BJ (cell line): ENCODE results near the gene CPVL. TPM values are rescaled to one million over a fixed set of nuclear protein-coding genes. Genes with fewer than 3 reads are reported as not detected.

Source experiments
- CTCF ChIA-PET: fragments of 350-600 bp; formaldehyde crosslinking; extraction: SDS; loops from one replicate; lab custom pipeline; 2021; ENCODE audit warnings: antibody characterized with exemption, inconsistent platforms; lab: Yijun Ruan, JAX
- POLR2A ChIA-PET: fragments of 300-600 bp; sonication (Branson Sonifier 250); formaldehyde crosslinking; extraction: SDS; loops from one replicate; lab custom pipeline; 2021; ENCODE audit warnings: antibody characterized with exemption; lab: Charles Lee
- DNase-seq: peaks from one replicate; pipeline ENCODE4 v3.0.0-alpha.2; 2011; ENCODE audit warnings: low read depth
- H3K27me3 ChIP-seq: 2 replicates; pipeline ENCODE4 v1.6.0; 2011; ENCODE audit warnings: low read length; ENCODE audit not compliant: control insufficient read depth, insufficient read depth
- H3K36me3 ChIP-seq: 2 replicates; pipeline ENCODE4 v1.5.1; 2011; ENCODE audit warnings: low read length; ENCODE audit not compliant: control insufficient read depth, insufficient read depth
- H3K4me3 ChIP-seq: 2 replicates; pipeline ENCODE4 v1.5.1; 2011; ENCODE audit warnings: low read depth, mild to moderate bottlenecking, control low read depth, low read length
- CTCF ChIP-seq: IDR thresholded peaks from 2 replicates; pipeline ENCODE4 v1.5.1; 2011; ENCODE audit warnings: low read depth, mild to moderate bottlenecking, control low read depth, inconsistent platforms, low read length, moderate library complexity; ENCODE audit not compliant: insufficient read depth
- polyA plus RNA-seq: library from polyadenylated mRNA; depleted of rRNA; stranded (reverse); fragments of >200 nt; gene quantifications from 2 replicates; pipeline ENCODE4 v1.2.3, GENCODE V29; 2011; rRNA removed

CPVL gene
- polyA plus RNA-seq, 1 experiment = not detected

DNA sequence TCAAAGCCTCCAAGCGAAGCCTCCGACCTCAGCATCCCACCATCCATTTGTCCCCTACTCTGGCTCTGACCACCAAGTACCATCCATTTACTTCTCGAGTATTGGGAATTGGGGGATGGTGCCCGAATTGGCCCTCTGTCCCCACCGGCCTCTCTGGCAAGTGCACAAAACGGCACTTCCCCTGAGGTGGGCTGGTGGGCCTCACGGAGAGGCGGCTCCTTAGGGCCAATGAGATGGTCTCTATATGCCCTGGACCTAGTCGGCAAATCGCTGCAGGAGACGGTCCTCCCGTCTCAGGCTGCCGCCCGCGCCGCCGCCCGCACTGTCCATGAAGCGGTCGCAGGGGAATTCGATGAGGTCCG lies 191.0 kb downstream of the CPVL start:
- POLR2A ChIA-PET = no interaction called here
- CTCF ChIA-PET = interaction anchor here (0.7 to 3.6 kb wide), 6 partner anchors 10 to 149 kb away, joined by 3 to 23 read pairs (median 5); no protein-coding TSS in a partner anchor
- Histone ChIP-seq H3K4me3 (no peak overlapping the region), H3K27me3 (peaks cover 38% of the 10 kb centered on the region), H3K36me3 (no peaks in the 10 kb centered on the region)
- DNase-seq = no peak
- TF ChIP-seq CTCF = no peak

- TF ChIP-seq CTCF = no peak
- peaks cover 38% of the 10 kb centered on the region for H3K27me3 ChIP-seq
- DNase-seq = no peak
- H3K4me3 ChIP-seq = no peak overlapping the region
- POLR2A ChIA-PET = no interaction called here
- no peaks in the 10 kb centered on the region for H3K36me3 ChIP-seq
- CTCF ChIA-PET = interaction anchor here (1.5 to 3.6 kb wide), 2 partner anchors 27 to 138 kb away, joined by 3 to 23 read pairs; no protein-coding TSS in a partner anchor
Measured at GRCh38 chr7:28954946-28955345, 191.4 kb downstream of the CPVL start.

GRCh38 chr7:28954471-28954870 lies 191.9 kb downstream of the CPVL start:
- no peak for TF ChIP-seq CTCF
- Histone ChIP-seq H3K27me3 (peaks cover 38% of the 10 kb centered on the region), H3K36me3 (no peaks in the 10 kb centered on the region), H3K4me3 (no peak overlapping the region)
- DNase-seq = no peak
- ChIA-PET POLR2A (no interaction called here), CTCF (interaction anchor here (1.5 to 3.6 kb wide), 2 partner anchors 27 to 139 kb away, joined by 3 to 23 read pairs; no protein-coding TSS in a partner anchor)

- POLR2A ChIA-PET = no interaction called here
- Histone ChIP-seq H3K4me3 (no peak overlapping the region), H3K27me3 (peaks cover 35% of the 10 kb centered on the region), H3K36me3 (no peaks in the 10 kb centered on the region)
- CTCF ChIA-PET = interaction anchor here (1.2 to 1.4 kb wide), 2 partner anchors 27 to 33 kb away, joined by 3 to 10 read pairs; no protein-coding TSS in a partner anchor
- no peak for TF ChIP-seq CTCF
- no peak for DNase-seq
Measured at GRCh38 chr7:28953633-28954032, 192.7 kb downstream of the CPVL start.

Other genes starting within 250 kb of the CPVL start
- 0.01 TPM in 1 of 2 replicates, not detected in the other for gene TRIL, start 188.2 kb downstream of the CPVL start, polyA plus RNA-seq
- gene CHN2, start 48.2 kb upstream of the CPVL start, polyA plus RNA-seq = not detected in 2 replicates